HCT116 (cell line): ENCODE data around the gene USP53. TPM values are rescaled to one million over a fixed set of nuclear protein-coding genes. Genes with fewer than 3 reads are reported as not detected.

ENCODE experiments used
- ATAC-seq: fragments of 200-7000 bp; cut with Tn5 transposase; 2 replicates; pipeline ENCODE4 v1.9.1; 2020; ENCODE audit warnings: mild to moderate bottlenecking, moderate library complexity
- BruUV-seq: library from RNA; stranded (reverse); fragments of 400-500 nt; replicated peaks from 2 replicates; lab custom pipeline; 2021; lab: Mats Ljungman, UMichigan
- CTCF ChIA-PET: fragments of 300-600 bp; sonication (Branson Sonifier 250); formaldehyde crosslinking; loops from one replicate; lab custom pipeline; 2021; ENCODE audit warnings: antibody characterized with exemption; lab: Charles Lee
- POLR2A ChIA-PET: fragments of 300-600, 350-600 bp; sonication (Branson Sonifier 250); formaldehyde crosslinking; loops from one replicate; lab custom pipeline; 2021; ENCODE audit warnings: antibody characterized with exemption; lab: Charles Lee
- RAD21 ChIA-PET, 2 experiments: fragments of 300-600 bp; sonication (Branson Sonifier 250); formaldehyde crosslinking; loops; one replicate each; lab custom pipeline; 2023; ENCODE audit warnings: low total read pairs in 2 of 2; ENCODE audit not compliant: uncharacterized antibody in 2 of 2, unreplicated experiment in 2 of 2, low non-redundant PET in 1 of 2; lab: Charles Lee
- DNase-seq: peaks from one replicate; pipeline ENCODE4 v3.0.0-alpha.2; 2010; ENCODE audit warnings: low read depth, low spot score
- H2AFZ ChIP-seq: fragments of 200-600 bp; shearing (Covaris generic), sonication (generic); 2 replicates; pipeline ENCODE4 v1.6.1; 2017; ENCODE audit warnings: low read depth, mixed run types, mixed read lengths, antibody characterized with exemption, low read length; ENCODE audit not compliant: poor library complexity, severe bottlenecking
- H3K27ac ChIP-seq: 2 replicates; pipeline ENCODE4 v1.5.1; 2012; ENCODE audit warnings: low read depth, low read length
- H3K27me3 ChIP-seq: fragments of 200-600 bp; sonication (generic); 2 replicates; pipeline ENCODE4 v1.6.1; 2016; ENCODE audit warnings: mixed run types, low read length, mixed read lengths; ENCODE audit not compliant: insufficient read depth
- H3K36me3 ChIP-seq, 2 experiments: fragments of 200-500 bp in 1 of 2; fragments of 200-600 bp in 1 of 2; sonication (Bioruptor generic) in 1 of 2; sonication (generic) in 1 of 2; 2 replicates each; pipeline versions ENCODE4 v1.5.1 to v1.6.1; 2014 to 2016; ENCODE audit warnings: low read length in 2 of 2, inconsistent platforms in 1 of 2, mixed read lengths in 1 of 2, mixed run types in 1 of 2; ENCODE audit not compliant: insufficient read depth in 2 of 2, control insufficient read depth in 1 of 2
- H3K4me1 ChIP-seq, 2 experiments: fragments of 200-600 bp in 1 of 2; sonication (generic) in 1 of 2; 2 replicates each; pipeline versions ENCODE4 v1.5.1 to v1.6.1; 2012 to 2017; ENCODE audit warnings: low read length in 2 of 2, inconsistent platforms in 1 of 2, mild to moderate bottlenecking in 1 of 2, mixed read lengths in 1 of 2, mixed run types in 1 of 2, moderate library complexity in 1 of 2; ENCODE audit not compliant: insufficient read depth in 2 of 2, control insufficient read depth in 1 of 2
- H3K4me2 ChIP-seq: fragments of 200-600 bp; sonication (generic); 2 replicates; pipeline ENCODE4 v1.6.1; 2017; ENCODE audit warnings: mixed run types, low read length, mixed read lengths
- H3K4me3 ChIP-seq, 2 experiments: fragments of 200-600 bp in 1 of 2; sonication (generic) in 1 of 2; replicated peaks in 1 of 2; 2 replicates each; pipeline ENCODE4 v1.5.1; 2011 to 2016; ENCODE audit warnings: low read length in 2 of 2, control low read depth in 1 of 2, low read depth in 1 of 2, mild to moderate bottlenecking in 1 of 2, mixed read lengths in 1 of 2, mixed run types in 1 of 2
- H3K79me2 ChIP-seq: fragments of 200-600 bp; sonication (generic); 2 replicates; pipeline ENCODE4 v1.6.1; 2017; ENCODE audit warnings: mild to moderate bottlenecking, mixed run types, low read length, moderate library complexity, mixed read lengths; ENCODE audit not compliant: insufficient read depth
- H3K9ac ChIP-seq: fragments of 200-600 bp; sonication (generic); 2 replicates; pipeline ENCODE4 v1.6.1; 2016; ENCODE audit warnings: low read length, mixed read lengths
- H3K9me2 ChIP-seq: fragments of 200-600 bp; sonication (generic), shearing (Covaris generic); 2 replicates; pipeline ENCODE4 v1.6.1; 2017; ENCODE audit warnings: mixed run types, mild to moderate bottlenecking, moderate library complexity; ENCODE audit not compliant: insufficient read depth
- H3K9me3 ChIP-seq, 2 experiments: fragments of 200-500 bp in 1 of 2; fragments of 200-600 bp in 1 of 2; sonication (Bioruptor generic) in 1 of 2; sonication (generic) in 1 of 2; 2 replicates each; pipeline ENCODE4 v1.6.1; 2014 to 2017; ENCODE audit warnings: low read length in 2 of 2, mixed read lengths in 2 of 2, inconsistent platforms in 1 of 2, low read depth in 1 of 2, mild to moderate bottlenecking in 1 of 2, mixed run types in 1 of 2, moderate library complexity in 1 of 2; ENCODE audit not compliant: control insufficient read depth in 1 of 2, insufficient read depth in 1 of 2
- H4K20me1 ChIP-seq: fragments of 200-600 bp; sonication (generic), shearing (Covaris generic); 2 replicates; pipeline ENCODE4 v1.6.1; 2017; ENCODE audit warnings: mixed run types, mild to moderate bottlenecking, moderate library complexity; ENCODE audit not compliant: insufficient read depth
- CBX3 ChIP-seq: IDR thresholded peaks from 2 replicates; pipeline ENCODE4 v1.6.1; 2012; ENCODE audit warnings: low read depth
- CTCF ChIP-seq, 3 experiments: fragments of 200-600 bp in 1 of 3; sonication (generic) in 1 of 3; IDR thresholded peaks in 2 of 3; conservative IDR thresholded peaks in 1 of 3; 2 replicates each; pipeline ENCODE4 v1.5.1; 2012 to 2017; ENCODE audit warnings: low read depth in 2 of 3, low read length in 2 of 3, antibody characterized with exemption in 1 of 3, borderline replicate concordance in 1 of 3, control low read depth in 1 of 3, mild to moderate bottlenecking in 1 of 3, mixed read lengths in 1 of 3, mixed run types in 1 of 3, moderate library complexity in 1 of 3; ENCODE audit not compliant: insufficient read depth in 1 of 3
- EGR1 ChIP-seq: IDR thresholded peaks from 2 replicates; pipeline ENCODE4 v1.6.1; 2012; ENCODE audit warnings: low read depth
- EZH2 ChIP-seq: fragments of 200-600 bp; sonication (generic); IDR thresholded peaks from 2 replicates; pipeline ENCODE4 v1.6.1; 2017; ENCODE audit warnings: antibody characterized with exemption, mixed run types
- FOSL1 ChIP-seq: IDR thresholded peaks from 2 replicates; pipeline ENCODE4 v1.6.1; 2012; ENCODE audit warnings: low read depth
- JUND ChIP-seq: IDR thresholded peaks from 2 replicates; pipeline ENCODE4 v1.6.1; 2012
- MAX ChIP-seq: IDR thresholded peaks from 2 replicates; pipeline ENCODE4 v1.6.1; 2012
- POLR2A ChIP-seq: IDR thresholded peaks from 2 replicates; pipeline ENCODE4 v1.7.0; 2011; ENCODE audit warnings: borderline replicate concordance; ENCODE audit not compliant: insufficient read depth, insufficient read length; ENCODE audit errors: extremely low read depth
- POLR2AphosphoS5 ChIP-seq: IDR thresholded peaks from 2 replicates; pipeline ENCODE4 v1.6.1; 2011; ENCODE audit warnings: mild to moderate bottlenecking, low read depth, low read length, moderate library complexity
- SIN3A ChIP-seq: IDR thresholded peaks from 2 replicates; pipeline ENCODE4 v1.6.1; 2012; ENCODE audit warnings: low read depth
- SP1 ChIP-seq: IDR thresholded peaks from 2 replicates; pipeline ENCODE4 v1.6.1; 2012; ENCODE audit warnings: low read depth
- TCF7L2 ChIP-seq: IDR thresholded peaks from 2 replicates; pipeline ENCODE4 v1.7.0; 2011; ENCODE audit warnings: borderline replicate concordance, inconsistent platforms; ENCODE audit not compliant: insufficient read depth, insufficient read length; ENCODE audit errors: extremely low read depth
- YY1 ChIP-seq: IDR thresholded peaks from 2 replicates; pipeline ENCODE4 v1.6.1; 2011; ENCODE audit warnings: low read length, low read depth, moderate library complexity, mild to moderate bottlenecking; ENCODE audit not compliant: insufficient replicate concordance; ENCODE audit errors: extremely low read depth
- ZFX ChIP-seq: fragments of 450-650 bp; IDR thresholded peaks from 2 replicates; pipeline ENCODE4 v1.6.1; 2017
- intact Hi-C: fragments of 100-400 bp; cut with micrococcal nuclease; formaldehyde crosslinking; loops from 2 replicates; pipeline ENCODE4 v1.10.0; 2022
- total RNA-seq: library from RNA; stranded (reverse); gene quantifications from one replicate; pipeline ENCODE4 v1.2.1, GENCODE V29; 2021; ENCODE audit not compliant: unreplicated experiment

Gene USP53
- total RNA-seq, 1 experiment from 2014 or later, result 22.0 TPM

- TF ChIP-seq JUND (no peak), SIN3A (peak; percentile 22; the same call in 1 of the 2 replicates)
- TF ChIP-seq, all 23 proteins: peak for 1
- RAD21 ChIA-PET, result no interaction called here
- H3K79me2 ChIP-seq, result peaks cover 26% of the 10 kb centered on the region
- H3K9ac ChIP-seq, result peak overlapping the region; percentile 84
- no peak overlapping the region for H2AFZ ChIP-seq
- DNase-seq (no peak), ATAC-seq (no peak)
- H3K27ac ChIP-seq, result peak overlapping the region; percentile 73
- peak overlapping the region; percentile 91 to 94 for H3K4me3 ChIP-seq
- TSS peak; percentile 79 for BruUV-seq
- peaks cover 8 to 11% of the 10 kb centered on the region in 2 experiments; a peak in 2 of 4 replicates for H3K36me3 ChIP-seq
- no peaks in the 10 kb centered on the region for H3K27me3 ChIP-seq
- no peaks in the 10 kb centered on the region for H3K9me2 ChIP-seq
- CTCF ChIA-PET, result interaction anchor here (1.4 to 2.0 kb wide), 2 partner anchors 194 to 257 kb away, joined by 6 to 7 read pairs; no protein-coding TSS in a partner anchor
- H3K4me1 ChIP-seq, result peaks cover 3 to 20% of the 10 kb centered on the region in 2 experiments; a peak in 3 of 4 replicates
- no peaks in the 10 kb centered on the region for H4K20me1 ChIP-seq
- POLR2A ChIA-PET, result interaction anchor here (1.3 to 1.4 kb wide), 3 partner anchors 87 to 259 kb away, joined by 3 to 5 read pairs (median 3); partner anchors contain the start of gene USP53
- intact Hi-C loops, result no loop called here
- peak overlapping the region; percentile 86 for H3K4me2 ChIP-seq
- no peaks in the 10 kb centered on the region for H3K9me3 ChIP-seq
These were observed 87.2 kb downstream of the USP53 start for GRCh38 chr4:119299741-119300100.

- peak; percentile 91 for DNase-seq
- no TSS peak for BruUV-seq
- POLR2A ChIA-PET, result interaction anchor here (0.6 to 1.4 kb wide), 4 partner anchors 10 to 260 kb away, joined by 3 to 5 read pairs (median 3); partner anchors contain the start of gene USP53
- H3K4me3 ChIP-seq, result peak overlapping the region; percentile 91 to 94
- H3K36me3 ChIP-seq, result peaks cover 8 to 11% of the 10 kb centered on the region in 2 experiments; a peak in 2 of 4 replicates
- H3K4me2 ChIP-seq, result peak overlapping the region; percentile 86
- H3K9me2 ChIP-seq, result no peaks in the 10 kb centered on the region
- peaks cover 26% of the 10 kb centered on the region for H3K79me2 ChIP-seq
- H3K4me1 ChIP-seq, result peaks cover 3 to 20% of the 10 kb centered on the region in 2 experiments; a peak in 3 of 4 replicates
- RAD21 ChIA-PET, result no interaction called here
- intact Hi-C loops, result no loop called here
- CTCF ChIA-PET, result interaction anchor here (0.5 to 2.0 kb wide), 3 partner anchors 41 to 258 kb away, joined by 3 to 7 read pairs (median 6); no protein-coding TSS in a partner anchor
- H4K20me1 ChIP-seq, result no peaks in the 10 kb centered on the region
- ATAC-seq, result peak; percentile 98
- H2AFZ ChIP-seq, result no peak overlapping the region
- H3K9me3 ChIP-seq, result no peaks in the 10 kb centered on the region
- peak overlapping the region; percentile 84 for H3K9ac ChIP-seq
- H3K27ac ChIP-seq, result peak overlapping the region; percentile 73
- no peaks in the 10 kb centered on the region for H3K27me3 ChIP-seq
- peak; percentile 49 for TF ChIP-seq ZFX
- no peak for TF ChIP-seq FOSL1
- TF ChIP-seq MAX, result peak; percentile 99
- TF ChIP-seq POLR2A, result peak; percentile 85
- peak; percentile 53 for TF ChIP-seq YY1
- TF ChIP-seq SIN3A, result peak; percentile 84
- no peak for TF ChIP-seq EZH2
- peak; percentile 66 for TF ChIP-seq SP1
- no peak; the same call in 1 of the 2 replicates for TF ChIP-seq CBX3
- TF ChIP-seq EGR1, result no peak; the same call in 1 of the 2 replicates
- TF ChIP-seq POLR2AphosphoS5, result peak; percentile 90
- TF ChIP-seq TCF7L2, result peak; percentile 94
- TF ChIP-seq CTCF (IDR thresholded peaks at IDR 0.05 in 2 of 3, conservative IDR thresholded peaks at IDR 0.05 in 1 of 3; ENCODE audit: borderline replicate concordance in 1 of 3, insufficient read depth in 1 of 3, low read depth in 2 of 3, low read length in 2 of 3), result peak in 1 of 3 experiments; percentile 15; a peak in 2 of 6 replicates
These were observed 87.8 kb downstream of the USP53 start for GRCh38 chr4:119300101-119300978.
